Suprapubic skin (tissue), 4 donors: Measurements from ENCODE around the gene GORASP1. TPM values are rescaled to one million over a fixed set of nuclear protein-coding genes. Genes with fewer than 3 reads are reported as not detected.
A peak's percentile ranks its signal among the peaks of the same experiment; 100 is the strongest.

Experiments
- DNase-seq, 2 donors: peaks; one replicate each; pipeline ENCODE4 v3.0.0-alpha.2; 2019; ENCODE audit warnings: low spot score in 2 of 2
- H3K27ac ChIP-seq: fragments of 200-600 bp; sonication (generic); one replicate; pipeline ENCODE4 v1.5.1; 2019
- H3K27me3 ChIP-seq: fragments of 200-600 bp; sonication (generic); one replicate; pipeline ENCODE4 v1.5.1; 2019
- H3K36me3 ChIP-seq: fragments of 200-600 bp; sonication (generic); one replicate; pipeline ENCODE4 v1.5.1; 2019
- H3K4me1 ChIP-seq: fragments of 200-600 bp; sonication (generic); one replicate; pipeline ENCODE4 v1.5.1; 2019
- H3K4me3 ChIP-seq: fragments of 200-600 bp; sonication (generic); one replicate; pipeline ENCODE4 v1.5.1; 2019; ENCODE audit warnings: mild to moderate bottlenecking
- H3K9me3 ChIP-seq: fragments of 200-600 bp; sonication (generic); one replicate; pipeline ENCODE4 v1.5.1; 2019
- EP300 ChIP-seq: sonication (generic); formaldehyde crosslinking; IDR thresholded peaks from one replicate; pipeline ENCODE4 v1.6.1; 2017; ENCODE audit warnings: antibody characterized with exemption
- POLR2A ChIP-seq, 2 donors: fragments of 450-650 bp; IDR thresholded peaks; one replicate each; pipeline ENCODE4 v1.6.1; 2017; ENCODE audit warnings: antibody characterized with exemption in 2 of 2, mild to moderate bottlenecking in 2 of 2, moderate library complexity in 2 of 2
- POLR2AphosphoS5 ChIP-seq, 3 donors: sonication (generic); formaldehyde crosslinking; IDR thresholded peaks; one replicate each; pipeline ENCODE4 v1.6.1; 2017; ENCODE audit warnings: antibody characterized with exemption in 3 of 3
- WGBS: methylation state at CpG from one replicate; pipeline ENCODE4 v1.1.5; 2018; 5-methylcytosine and 5-hydroxymethylcytosine counted together
- total RNA-seq, 4 donors: library from RNA; depleted of rRNA; stranded (reverse); fragments of >200 nt; gene quantifications; one replicate each; pipeline ENCODE4 v1.1.0, GENCODE V29; 2016
- TF ChIP-seq, protein P1 (sequence below), 2 donors: fragments of 200-600 bp in 1 of 2; fragments of 450-650 bp in 1 of 2; sonication (generic) in 1 of 2; IDR thresholded peaks; one replicate each; pipeline ENCODE4 v1.5.1; 2016 to 2019; ENCODE audit warnings: antibody characterized with exemption in 2 of 2, mild to moderate bottlenecking in 1 of 2, moderate library complexity in 1 of 2

Gene GORASP1
- total RNA-seq, 4 donors from 2014 or later: 51.3 to 101 (median 73.8) TPM

DNA sequence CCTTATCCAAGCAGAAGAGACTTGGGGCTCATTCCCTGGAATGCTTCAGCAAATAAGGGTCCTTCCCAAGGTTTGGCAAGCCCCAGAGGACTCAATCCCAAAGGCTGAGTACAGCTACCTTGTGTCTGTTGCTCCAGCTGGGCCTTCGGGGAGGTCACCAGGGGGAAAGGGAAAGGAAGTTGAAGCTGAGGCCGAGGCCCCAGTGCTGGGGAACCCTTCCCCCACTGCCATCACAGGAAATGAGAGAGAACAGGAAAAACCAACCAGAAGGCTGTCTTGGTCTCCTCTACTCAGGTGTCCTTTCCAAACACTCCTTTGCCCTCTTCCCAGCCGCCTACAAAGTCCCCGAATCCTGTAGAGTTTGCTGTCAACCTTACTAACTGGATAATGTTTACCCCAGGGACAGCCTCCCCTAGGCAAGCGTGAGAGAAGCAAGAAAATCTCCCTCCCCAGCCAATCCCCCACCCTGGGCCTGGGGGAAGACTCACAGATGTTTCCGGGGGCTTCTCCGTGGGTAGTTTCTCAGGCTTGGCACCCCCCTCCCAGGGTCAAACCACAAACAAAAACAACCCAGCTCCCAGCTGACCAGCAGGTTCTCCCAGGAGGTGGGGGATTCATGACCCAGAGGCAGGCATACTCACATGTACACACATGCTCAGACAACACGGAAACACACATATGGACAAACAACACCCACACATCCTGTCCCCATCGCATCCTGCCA is 40.4 kb upstream of the GORASP1 start:
- Histone ChIP-seq H3K9me3 (no peaks in the 10 kb centered on the region), H3K27ac (peak overlapping the region; percentile 72), H3K4me1 (peaks cover 98% of the 10 kb centered on the region), H3K36me3 (peaks cover 37% of the 10 kb centered on the region), H3K4me3 (peak overlapping the region; percentile 96), H3K27me3 (no peaks in the 10 kb centered on the region)
- WGBS: 42% methylated on average over 9 of the region's 9 CpGs
- DNase-seq: no peak
- TF ChIP-seq EP300 (no peak), POLR2A (IDR thresholded peaks at IDR 0.05) (no peak), POLR2AphosphoS5 (IDR thresholded peaks at IDR 0.05) (no peak)
- TF ChIP-seq, protein P1, sequence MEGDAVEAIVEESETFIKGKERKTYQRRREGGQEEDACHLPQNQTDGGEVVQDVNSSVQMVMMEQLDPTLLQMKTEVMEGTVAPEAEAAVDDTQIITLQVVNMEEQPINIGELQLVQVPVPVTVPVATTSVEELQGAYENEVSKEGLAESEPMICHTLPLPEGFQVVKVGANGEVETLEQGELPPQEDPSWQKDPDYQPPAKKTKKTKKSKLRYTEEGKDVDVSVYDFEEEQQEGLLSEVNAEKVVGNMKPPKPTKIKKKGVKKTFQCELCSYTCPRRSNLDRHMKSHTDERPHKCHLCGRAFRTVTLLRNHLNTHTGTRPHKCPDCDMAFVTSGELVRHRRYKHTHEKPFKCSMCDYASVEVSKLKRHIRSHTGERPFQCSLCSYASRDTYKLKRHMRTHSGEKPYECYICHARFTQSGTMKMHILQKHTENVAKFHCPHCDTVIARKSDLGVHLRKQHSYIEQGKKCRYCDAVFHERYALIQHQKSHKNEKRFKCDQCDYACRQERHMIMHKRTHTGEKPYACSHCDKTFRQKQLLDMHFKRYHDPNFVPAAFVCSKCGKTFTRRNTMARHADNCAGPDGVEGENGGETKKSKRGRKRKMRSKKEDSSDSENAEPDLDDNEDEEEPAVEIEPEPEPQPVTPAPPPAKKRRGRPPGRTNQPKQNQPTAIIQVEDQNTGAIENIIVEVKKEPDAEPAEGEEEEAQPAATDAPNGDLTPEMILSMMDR (IDR thresholded peaks at IDR 0.05): no peak

DNA sequence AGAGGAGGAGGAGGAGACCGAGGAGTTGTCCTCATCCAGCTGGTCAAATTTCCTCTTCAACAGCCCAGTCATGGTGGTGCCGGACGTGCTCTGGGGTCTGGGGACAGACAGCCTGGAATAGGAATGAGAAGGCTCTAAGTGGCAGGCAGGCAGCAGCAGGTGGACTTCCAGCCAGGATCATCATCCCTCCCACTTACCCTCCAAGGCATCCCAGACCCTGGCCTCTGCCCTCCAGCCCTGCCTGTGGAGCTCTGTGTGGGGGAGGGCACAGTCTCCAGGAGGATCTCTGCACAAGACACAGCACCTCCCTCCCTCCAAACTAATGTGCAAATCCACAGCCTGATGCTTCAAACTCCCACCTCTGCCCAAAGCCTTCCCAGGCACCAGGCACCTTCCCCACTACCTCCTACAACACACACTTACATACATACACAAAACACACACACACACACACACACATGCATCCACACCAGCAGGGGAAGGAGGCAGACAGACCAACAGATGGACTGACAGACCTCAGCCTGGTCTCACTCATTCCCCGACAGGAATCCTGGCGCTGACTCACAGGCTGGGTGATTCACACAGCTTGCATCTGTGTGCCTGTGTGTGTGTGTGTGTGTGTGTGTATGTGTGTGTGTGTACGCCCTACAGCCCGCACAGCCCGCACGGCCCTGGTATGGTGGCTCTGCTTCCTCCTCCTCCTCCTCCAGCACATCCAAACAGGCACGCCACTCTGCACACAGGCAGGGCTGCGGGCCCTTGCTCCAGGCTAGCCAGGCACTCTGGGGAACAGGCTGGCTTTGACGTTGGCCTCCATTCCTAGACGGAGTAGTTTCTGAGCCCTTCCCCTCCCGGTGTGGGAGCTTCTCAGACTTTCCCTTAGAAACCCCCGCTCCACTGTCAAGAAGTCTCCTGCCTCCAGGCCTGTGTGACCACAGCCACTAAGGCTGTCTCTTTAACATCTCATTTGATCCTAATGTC is 39.5 kb upstream of the GORASP1 start:
- H3K27ac ChIP-seq: peak overlapping the region; percentile 72
- 17% methylated on average over 10 of the region's 15 CpGs for WGBS
- H3K4me3 ChIP-seq: peak overlapping the region; percentile 96
- no peaks in the 10 kb centered on the region for H3K27me3 ChIP-seq
- peak; percentile 88 to 90 for DNase-seq
- TF ChIP-seq, protein P1 (IDR thresholded peaks at IDR 0.05): no peak
- no peak for TF ChIP-seq EP300
- TF ChIP-seq POLR2AphosphoS5 (IDR thresholded peaks at IDR 0.05): peak in 1 of 3 donors; percentile 55
- TF ChIP-seq POLR2A (IDR thresholded peaks at IDR 0.05): no peak
- H3K36me3 ChIP-seq: peaks cover 43% of the 10 kb centered on the region
- H3K9me3 ChIP-seq: no peaks in the 10 kb centered on the region
- H3K4me1 ChIP-seq: peaks cover 100% of the 10 kb centered on the region

DNA sequence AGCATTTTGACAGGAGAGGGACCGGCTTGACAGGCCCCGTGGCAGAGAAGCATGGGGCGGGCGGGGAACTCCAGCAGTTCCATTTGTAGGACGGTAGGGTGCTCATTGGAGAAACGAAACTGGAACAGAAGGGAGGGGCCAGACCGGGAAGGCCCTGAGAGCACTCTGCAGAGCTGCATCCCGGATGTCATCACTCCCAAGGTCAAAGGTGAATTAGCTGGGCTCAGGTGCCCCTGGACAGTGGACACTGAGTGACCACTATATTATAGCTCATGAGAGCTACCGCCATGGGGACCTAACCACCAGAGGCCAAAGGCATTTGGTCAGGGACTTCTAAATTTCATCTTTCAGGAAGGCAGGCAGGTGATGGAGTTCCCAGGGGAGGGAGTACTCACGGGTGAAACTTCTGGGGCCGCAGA is 38.7 kb upstream of the GORASP1 start:
- TF ChIP-seq EP300 (no peak), POLR2A (IDR thresholded peaks at IDR 0.05) (no peak)
- TF ChIP-seq, protein P1 (IDR thresholded peaks at IDR 0.05): peak; percentile 8 to 32
- WGBS: 22% methylated on average over 9 of the region's 11 CpGs
- Histone ChIP-seq H3K4me3 (peak overlapping the region; percentile 96), H3K4me1 (peaks cover 100% of the 10 kb centered on the region), H3K27me3 (no peaks in the 10 kb centered on the region), H3K9me3 (no peaks in the 10 kb centered on the region), H3K27ac (peak overlapping the region; percentile 72), H3K36me3 (peaks cover 43% of the 10 kb centered on the region)
- peak in 1 of 2 donors; percentile 79 for DNase-seq

DNA sequence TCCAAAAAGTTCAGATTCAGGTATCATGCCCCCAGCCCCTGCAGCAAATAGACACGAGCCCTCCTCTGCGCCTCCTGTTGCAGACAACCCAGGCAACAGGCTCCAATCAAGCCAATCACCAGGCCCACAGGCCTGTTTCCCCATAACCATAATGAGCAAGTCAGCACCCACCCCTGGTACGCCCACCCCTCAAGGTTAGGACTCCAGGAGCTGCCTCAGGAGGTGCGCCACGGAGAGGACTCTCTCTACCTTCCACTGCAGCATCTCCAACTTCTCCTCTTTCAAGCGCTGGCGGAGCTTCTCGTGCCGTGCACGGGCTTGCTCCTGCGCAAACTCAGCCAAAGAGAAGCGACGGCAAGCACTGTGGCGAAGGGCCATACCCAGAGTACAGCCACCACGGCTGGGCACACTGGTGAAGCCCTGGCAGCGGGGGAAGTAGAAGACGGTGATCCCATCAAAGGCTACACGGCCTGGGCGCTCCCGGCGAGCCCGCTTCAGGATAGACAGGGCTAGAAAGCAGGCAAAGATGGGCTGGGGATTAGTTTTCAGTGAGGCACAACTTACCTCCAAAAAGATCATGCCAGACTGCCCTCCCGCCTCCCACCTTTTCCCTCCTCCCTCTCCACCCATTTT is 37.4 kb upstream of the GORASP1 start:
- H3K9me3 ChIP-seq: no peaks in the 10 kb centered on the region
- H3K27ac ChIP-seq: no peak overlapping the region
- H3K27me3 ChIP-seq: no peaks in the 10 kb centered on the region
- no peak for DNase-seq
- TF ChIP-seq POLR2AphosphoS5 (IDR thresholded peaks at IDR 0.05) (no peak), EP300 (no peak), POLR2A (IDR thresholded peaks at IDR 0.05) (no peak)
- TF ChIP-seq, protein P1 (IDR thresholded peaks at IDR 0.05): no peak
- H3K4me1 ChIP-seq: peaks cover 100% of the 10 kb centered on the region
- H3K4me3 ChIP-seq: no peak overlapping the region
- 89% methylated on average over 23 of the region's 23 CpGs for WGBS
- H3K36me3 ChIP-seq: peaks cover 43% of the 10 kb centered on the region
